ENCODE results near the gene CSRP1. TPM values are rescaled to one million over a fixed set of nuclear protein-coding genes. Genes with fewer than 3 reads are reported as not detected.
A peak's percentile ranks its signal among the peaks of the same experiment; 100 is the strongest.

Gene CSRP1
- total and polyA plus RNA-seq, 2 donors from 2014 or later = 211 to 236 TPM

DNA sequence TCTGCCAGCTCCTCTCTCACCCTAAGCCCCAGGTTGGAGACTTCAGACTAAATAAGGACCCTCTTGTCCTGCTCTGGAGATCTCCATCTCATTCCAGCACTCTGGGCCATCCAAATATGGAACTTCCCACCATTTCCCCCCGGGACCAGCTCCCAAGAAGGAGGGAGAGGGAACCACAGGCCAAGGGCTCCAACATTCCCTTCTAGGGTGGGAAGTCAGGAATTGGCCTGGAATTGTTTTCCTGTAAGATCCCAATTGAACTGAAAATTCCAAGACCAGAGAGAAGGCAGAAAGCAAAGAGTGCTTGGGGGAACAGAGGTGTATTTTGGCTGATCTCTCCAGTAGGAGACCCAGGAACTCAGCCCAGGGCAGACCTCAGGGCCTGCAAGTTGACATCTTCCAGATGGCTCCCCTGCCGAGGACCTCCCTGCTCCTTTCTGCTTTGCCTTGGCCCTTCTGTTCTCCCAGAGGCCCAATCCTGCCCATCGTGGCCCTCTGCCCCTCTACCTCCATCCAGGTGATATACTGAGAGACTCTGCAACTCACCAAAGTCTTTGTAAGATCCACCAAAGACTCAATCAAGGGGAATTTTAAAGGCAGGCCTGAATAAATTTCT lies 14.9 kb downstream of the CSRP1 start:
- Histone ChIP-seq H3K9me3 (ENCODE audit: control insufficient read depth in 2 of 3, insufficient read depth in 1 of 3, low read length in 3 of 3) (no peaks in the 10 kb centered on the region), H3K27ac (ENCODE audit: low read depth in 2 of 2, low read length in 2 of 2) (peak overlapping the region in 1 of 2 donors; percentile 28), H3K9ac (ENCODE audit: low read length in 3 of 3) (no peak overlapping the region), H3K27me3 (ENCODE audit: control insufficient read depth, insufficient read depth, low read length) (no peaks in the 10 kb centered on the region), H3K4me3 (ENCODE audit: low read length in 3 of 3) (no peak overlapping the region), H3K36me3 (ENCODE audit: control insufficient read depth in 2 of 3, insufficient read depth in 3 of 3, low read length in 3 of 3) (peaks cover 0 to 24% (median 12%) of the 10 kb centered on the region in 3 donors), H3K4me1 (ENCODE audit: control insufficient read depth in 2 of 3, insufficient read depth in 2 of 3, low read depth in 1 of 3, low read length in 3 of 3) (peaks cover 10 to 45% (median 36%) of the 10 kb centered on the region in 3 donors)
- no peak for DNase-seq
- intact Hi-C loops (cut with DNase I) = no loop called here
- no peak for FAIRE-seq
- TF ChIP-seq, protein P1, sequence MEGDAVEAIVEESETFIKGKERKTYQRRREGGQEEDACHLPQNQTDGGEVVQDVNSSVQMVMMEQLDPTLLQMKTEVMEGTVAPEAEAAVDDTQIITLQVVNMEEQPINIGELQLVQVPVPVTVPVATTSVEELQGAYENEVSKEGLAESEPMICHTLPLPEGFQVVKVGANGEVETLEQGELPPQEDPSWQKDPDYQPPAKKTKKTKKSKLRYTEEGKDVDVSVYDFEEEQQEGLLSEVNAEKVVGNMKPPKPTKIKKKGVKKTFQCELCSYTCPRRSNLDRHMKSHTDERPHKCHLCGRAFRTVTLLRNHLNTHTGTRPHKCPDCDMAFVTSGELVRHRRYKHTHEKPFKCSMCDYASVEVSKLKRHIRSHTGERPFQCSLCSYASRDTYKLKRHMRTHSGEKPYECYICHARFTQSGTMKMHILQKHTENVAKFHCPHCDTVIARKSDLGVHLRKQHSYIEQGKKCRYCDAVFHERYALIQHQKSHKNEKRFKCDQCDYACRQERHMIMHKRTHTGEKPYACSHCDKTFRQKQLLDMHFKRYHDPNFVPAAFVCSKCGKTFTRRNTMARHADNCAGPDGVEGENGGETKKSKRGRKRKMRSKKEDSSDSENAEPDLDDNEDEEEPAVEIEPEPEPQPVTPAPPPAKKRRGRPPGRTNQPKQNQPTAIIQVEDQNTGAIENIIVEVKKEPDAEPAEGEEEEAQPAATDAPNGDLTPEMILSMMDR (IDR thresholded peaks at IDR 0.05; ENCODE audit: borderline replicate concordance, extremely low read depth, insufficient read depth) = no peak

DNA sequence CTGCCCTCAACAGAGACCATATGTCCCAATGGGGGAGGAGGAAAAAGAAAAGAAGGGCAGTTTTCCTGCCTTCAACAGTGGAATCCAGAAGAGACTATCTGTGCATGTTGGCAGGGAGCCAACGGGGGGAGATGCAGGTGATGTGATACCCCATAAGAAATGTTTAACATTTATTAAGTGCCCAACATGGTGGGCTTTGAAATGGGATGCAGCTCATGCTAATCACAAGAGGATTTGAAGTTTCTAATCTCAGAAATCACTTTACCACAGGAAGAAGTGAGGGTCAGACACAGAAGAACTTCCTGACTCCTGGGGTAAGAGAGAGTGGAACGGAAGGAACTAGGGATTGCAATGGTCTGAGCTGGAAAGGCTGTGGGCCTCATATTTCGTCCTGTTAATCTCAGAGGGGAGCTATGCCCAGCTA lies 16.2 kb downstream of the CSRP1 start:
- H3K4me1 ChIP-seq (ENCODE audit: control insufficient read depth in 2 of 3, insufficient read depth in 2 of 3, low read depth in 1 of 3, low read length in 3 of 3) = peaks cover 7 to 39% (median 35%) of the 10 kb centered on the region in 3 donors
- TF ChIP-seq, protein P1 (IDR thresholded peaks at IDR 0.05; ENCODE audit: borderline replicate concordance, extremely low read depth, insufficient read depth) = no peak

DNA sequence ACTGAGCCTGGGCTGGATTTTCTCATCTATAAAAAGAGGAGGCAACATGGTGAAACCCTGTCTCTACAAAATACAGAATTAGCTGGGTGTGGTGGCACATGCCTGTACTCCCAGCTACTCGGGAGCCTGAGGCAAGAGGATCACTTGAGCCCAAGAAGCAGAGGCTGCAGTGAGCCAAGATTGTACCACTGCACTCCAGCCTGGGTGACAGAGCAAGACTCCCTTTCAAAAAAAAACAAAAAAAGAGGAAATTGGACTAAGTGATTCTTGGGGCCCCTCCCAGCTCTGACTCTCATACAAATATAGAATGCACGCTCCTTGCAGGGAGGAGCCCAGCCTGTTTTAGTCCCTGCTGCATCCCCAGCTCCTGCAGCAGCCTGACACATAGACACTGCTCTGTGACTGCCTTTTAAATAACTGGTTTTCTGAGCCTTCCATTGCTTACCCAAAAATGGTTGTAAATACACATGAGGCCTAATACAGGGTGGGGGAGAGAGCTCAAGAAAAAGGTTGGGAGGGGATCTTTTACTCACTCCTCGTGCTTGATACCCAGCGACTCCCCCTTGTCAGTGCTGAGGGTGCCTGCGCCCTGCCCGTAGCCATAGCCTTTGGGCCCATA lies 17.2 kb downstream of the CSRP1 start:
- FAIRE-seq (no peak), DNase-seq (no peak)
- H3K4me3 ChIP-seq (ENCODE audit: low read length in 3 of 3) = no peak overlapping the region
- TF ChIP-seq, protein P1 (IDR thresholded peaks at IDR 0.05; ENCODE audit: borderline replicate concordance, extremely low read depth, insufficient read depth) = no peak
- intact Hi-C loops (cut with DNase I) = no loop called here
- no peaks in the 10 kb centered on the region for H3K9me3 ChIP-seq (ENCODE audit: control insufficient read depth in 2 of 3, insufficient read depth in 1 of 3, low read length in 3 of 3)
- peaks cover 0 to 38% (median 15%) of the 10 kb centered on the region in 3 donors for H3K36me3 ChIP-seq (ENCODE audit: control insufficient read depth in 2 of 3, insufficient read depth in 3 of 3, low read length in 3 of 3)
- no peaks in the 10 kb centered on the region for H3K27me3 ChIP-seq (ENCODE audit: control insufficient read depth, insufficient read depth, low read length)
- H3K27ac ChIP-seq (ENCODE audit: low read depth in 2 of 2, low read length in 2 of 2) = peak overlapping the region in 1 of 2 donors; percentile 32
- peaks cover 0 to 35% (median 30%) of the 10 kb centered on the region in 3 donors for H3K4me1 ChIP-seq (ENCODE audit: control insufficient read depth in 2 of 3, insufficient read depth in 2 of 3, low read depth in 1 of 3, low read length in 3 of 3)
- no peak overlapping the region for H3K9ac ChIP-seq (ENCODE audit: low read length in 3 of 3)

More for the DNA sequence above, 16.2 kb downstream of the CSRP1 start:
- no peak overlapping the region for H3K4me3 ChIP-seq (ENCODE audit: low read length in 3 of 3)
- no peak for DNase-seq
- intact Hi-C loops (cut with DNase I) = no loop called here
- no peak overlapping the region for H3K9ac ChIP-seq (ENCODE audit: low read length in 3 of 3)
- no peaks in the 10 kb centered on the region for H3K27me3 ChIP-seq (ENCODE audit: control insufficient read depth, insufficient read depth, low read length)
- FAIRE-seq = no peak
- no peaks in the 10 kb centered on the region for H3K9me3 ChIP-seq (ENCODE audit: control insufficient read depth in 2 of 3, insufficient read depth in 1 of 3, low read length in 3 of 3)
- H3K36me3 ChIP-seq (ENCODE audit: control insufficient read depth in 2 of 3, insufficient read depth in 3 of 3, low read length in 3 of 3) = peaks cover 0 to 36% (median 15%) of the 10 kb centered on the region in 3 donors
- H3K27ac ChIP-seq (ENCODE audit: low read depth in 2 of 2, low read length in 2 of 2) = no peak overlapping the region
